Loucy (cell line): ENCODE data around the gene CELF4.

Experiments
- H2AFZ ChIP-seq: fragments of 200-600 bp; sonication (generic); 2 replicates; pipeline ENCODE4 v1.6.0; 2016; ENCODE audit warnings: antibody characterized with exemption, mild to moderate bottlenecking, low read length, moderate library complexity
- H3F3A ChIP-seq: fragments of 200-600 bp; 2 replicates; pipeline ENCODE4 v1.6.0; 2016; ENCODE audit warnings: antibody characterized with exemption, low read depth, mild to moderate bottlenecking
- H3K27me3 ChIP-seq: fragments of 200-600 bp; sonication (generic); 2 replicates; pipeline ENCODE4 v1.6.1; 2014; ENCODE audit warnings: low read length, mild to moderate bottlenecking; ENCODE audit not compliant: insufficient read depth, poor library complexity, severe bottlenecking
- H3K36me3 ChIP-seq: fragments of 200-600 bp; sonication (generic); 2 replicates; pipeline ENCODE4 v1.6.1; 2016; ENCODE audit warnings: low read length; ENCODE audit not compliant: insufficient read depth
- H3K4me1 ChIP-seq: fragments of 200-600 bp; sonication (generic); 2 replicates; pipeline ENCODE4 v1.5.1; 2014; ENCODE audit warnings: low read length, mild to moderate bottlenecking; ENCODE audit not compliant: insufficient read depth, poor library complexity, severe bottlenecking
- H3K4me2 ChIP-seq: fragments of 200-600 bp; sonication (generic); 2 replicates; pipeline ENCODE4 v1.6.0; 2014; ENCODE audit warnings: antibody characterized with exemption, low read length, low read depth, mild to moderate bottlenecking; ENCODE audit not compliant: poor library complexity, severe bottlenecking
- H3K4me3 ChIP-seq: fragments of 200-600 bp; sonication (generic); 2 replicates; pipeline ENCODE4 v1.5.1; 2014; ENCODE audit warnings: low read length, mild to moderate bottlenecking, mixed read lengths; ENCODE audit not compliant: poor library complexity, severe bottlenecking
- H3K79me2 ChIP-seq: fragments of 200-600 bp; sonication (generic); 2 replicates; pipeline ENCODE4 v1.6.1; 2014; ENCODE audit warnings: low read length; ENCODE audit not compliant: insufficient read depth
- H3K9ac ChIP-seq: fragments of 200-600 bp; sonication (generic); 2 replicates; pipeline ENCODE4 v1.6.0; 2014; ENCODE audit warnings: mild to moderate bottlenecking, low read depth, low read length, moderate library complexity; ENCODE audit not compliant: poor library complexity, severe bottlenecking
- H3K9me2 ChIP-seq: fragments of 200-600 bp; sonication (generic); replicated peaks from 2 replicates; pipeline ENCODE4 v1.6.1; 2016; ENCODE audit warnings: low read depth, low read length, mixed read lengths
- H3K9me3 ChIP-seq: fragments of 200-600 bp; sonication (generic); 2 replicates; pipeline ENCODE4 v1.6.1; 2014; ENCODE audit warnings: mild to moderate bottlenecking, antibody characterized with exemption, low read length, low read depth; ENCODE audit not compliant: insufficient read depth
- H4K20me1 ChIP-seq: fragments of 200-600 bp; sonication (generic); 2 replicates; pipeline ENCODE4 v1.6.0; 2014; ENCODE audit warnings: antibody characterized with exemption, low read length, mild to moderate bottlenecking; ENCODE audit not compliant: insufficient read depth, poor library complexity, severe bottlenecking
- CTCF ChIP-seq: fragments of 200-600 bp; sonication (generic); conservative IDR thresholded peaks from 2 replicates; pipeline ENCODE4 v1.5.1; 2014; ENCODE audit warnings: mild to moderate bottlenecking, antibody characterized with exemption, low read length
- EZH2phosphoT487 ChIP-seq: fragments of 200-600 bp; IDR thresholded peaks from 2 replicates; pipeline ENCODE4 v1.6.1; 2018; ENCODE audit warnings: antibody characterized with exemption, mild to moderate bottlenecking, moderate library complexity, borderline replicate concordance

Gene CELF4

GRCh38 chr18:37449618-37450017 lies 116.0 kb downstream of the CELF4 start:
- Histone ChIP-seq H2AFZ (no peak overlapping the region), H3K4me1 (peaks cover 34% of the 10 kb centered on the region), H3K9me2 (no peaks in the 10 kb centered on the region), H3K4me3 (no peak overlapping the region), H3F3A (no peaks in the 10 kb centered on the region), H3K27me3 (no peaks in the 10 kb centered on the region), H4K20me1 (no peaks in the 10 kb centered on the region), H3K79me2 (no peaks in the 10 kb centered on the region), H3K9ac (no peak overlapping the region), H3K9me3 (no peaks in the 10 kb centered on the region), H3K4me2 (no peak overlapping the region), H3K36me3 (no peaks in the 10 kb centered on the region)
- no peak for TF ChIP-seq CTCF
- TF ChIP-seq EZH2phosphoT487 = no peak

- Histone ChIP-seq H3K4me2 (no peak overlapping the region), H3K36me3 (no peaks in the 10 kb centered on the region), H2AFZ (no peak overlapping the region), H3K27me3 (no peaks in the 10 kb centered on the region), H4K20me1 (no peaks in the 10 kb centered on the region), H3K9me3 (no peaks in the 10 kb centered on the region), H3K9ac (no peak overlapping the region), H3K4me3 (no peak overlapping the region), H3K9me2 (no peaks in the 10 kb centered on the region), H3F3A (no peaks in the 10 kb centered on the region), H3K4me1 (peaks cover 40% of the 10 kb centered on the region), H3K79me2 (no peaks in the 10 kb centered on the region)
- TF ChIP-seq CTCF (no peak), EZH2phosphoT487 (no peak)
Measured at GRCh38 chr18:37448946-37449345, 116.7 kb downstream of the CELF4 start.

- Histone ChIP-seq H3K9me2 (no peaks in the 10 kb centered on the region), H3K9ac (no peak overlapping the region), H2AFZ (no peak overlapping the region), H3K4me2 (no peak overlapping the region), H3F3A (no peaks in the 10 kb centered on the region), H3K36me3 (no peaks in the 10 kb centered on the region), H3K27me3 (no peaks in the 10 kb centered on the region), H3K4me1 (peaks cover 46% of the 10 kb centered on the region), H4K20me1 (no peaks in the 10 kb centered on the region), H3K9me3 (no peaks in the 10 kb centered on the region), H3K79me2 (no peaks in the 10 kb centered on the region), H3K4me3 (no peak overlapping the region)
- TF ChIP-seq CTCF = no peak
- TF ChIP-seq EZH2phosphoT487 = no peak
Measured at GRCh38 chr18:37447962-37448888, 117.4 kb downstream of the CELF4 start.
